HL-60 (cell line): ENCODE results near the gene TRIM14.

Experiments
- CTCF ChIP-seq: IDR thresholded peaks from one replicate; pipeline ENCODE4 v1.5.1; 2011; ENCODE audit warnings: low read length, control low read depth, inconsistent platforms; ENCODE audit not compliant: insufficient read depth
- POLR2AphosphoS5 ChIP-seq: IDR thresholded peaks from 2 replicates; pipeline ENCODE4 v1.6.1; 2012; ENCODE audit warnings: low read depth
- REST ChIP-seq: IDR thresholded peaks from 2 replicates; pipeline ENCODE4 v1.6.1; 2012; ENCODE audit warnings: low read depth; ENCODE audit not compliant: insufficient replicate concordance

DNA sequence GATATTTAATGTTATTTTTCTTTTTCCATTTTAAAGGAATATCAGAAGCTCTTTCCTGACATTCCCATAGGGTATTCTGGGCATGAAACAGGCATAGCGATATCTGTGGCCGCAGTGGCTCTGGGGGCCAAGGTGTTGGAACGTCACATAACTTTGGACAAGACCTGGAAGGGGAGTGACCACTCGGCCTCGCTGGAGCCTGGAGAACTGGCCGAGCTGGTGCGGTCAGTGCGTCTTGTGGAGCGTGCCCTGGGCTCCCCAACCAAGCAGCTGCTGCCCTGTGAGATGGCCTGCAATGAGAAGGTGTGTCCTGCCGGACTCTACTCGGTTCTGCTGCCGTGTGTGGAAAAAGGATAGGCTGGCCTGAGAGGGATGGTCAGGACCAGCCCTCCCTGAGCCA, 38.2 kb downstream of the TRIM14 start:
- TF ChIP-seq POLR2AphosphoS5 (no peak), CTCF (no peak), REST (no peak)
